Common myeloid progenitor, CD34-positive (primary cell): Measurements from ENCODE around the gene RAB5B.

Experiments
- CTCF ChIA-PET: fragments of 350-600 bp; sonication (Branson Sonifier 250); formaldehyde crosslinking; loops from one replicate; lab custom pipeline; 2021; ENCODE audit warnings: antibody characterized with exemption; lab: Charles Lee
- POLR2A ChIA-PET: fragments of 350-600 bp; sonication (Branson Sonifier 250); formaldehyde crosslinking; loops from one replicate; lab custom pipeline; 2021; ENCODE audit warnings: antibody characterized with exemption; lab: Charles Lee
- DNase-seq, 3 donors: peaks; one replicate each; pipeline versions ENCODE4 v3.0.0 to v3.0.0-alpha.2; 2013
- H3K27ac ChIP-seq, 2 experiments: 1 replicate in 1 of 2; 2 replicates in 1 of 2; pipeline ENCODE4 v1.7.0; 2013; ENCODE audit warnings: inconsistent platforms in 2 of 2, low read length in 2 of 2, mild to moderate bottlenecking in 2 of 2, low read depth in 1 of 2, moderate library complexity in 1 of 2; ENCODE audit not compliant: severe bottlenecking in 2 of 2, insufficient read depth in 1 of 2, poor library complexity in 1 of 2
- H3K27me3 ChIP-seq, 5 experiments: replicated peaks in 2 of 5; 1 replicate in 3 of 5; 2 replicates in 2 of 5; pipeline versions ENCODE4 v1.6.1 to v1.7.0; 2013; ENCODE audit warnings: low read length in 4 of 5, mild to moderate bottlenecking in 2 of 5, moderate library complexity in 2 of 5, inconsistent platforms in 1 of 5; ENCODE audit not compliant: insufficient read depth in 5 of 5, control insufficient read depth in 4 of 5
- H3K36me3 ChIP-seq, 4 experiments: 1 replicate in 2 of 4; 2 replicates in 2 of 4; pipeline versions ENCODE4 v1.6.1 to v1.7.0; 2013; ENCODE audit warnings: low read length in 3 of 4, control low read depth in 1 of 4, mild to moderate bottlenecking in 1 of 4; ENCODE audit not compliant: control insufficient read depth in 4 of 4, insufficient read depth in 4 of 4
- H3K4me1 ChIP-seq, 4 experiments: 1 replicate in 3 of 4; 2 replicates in 1 of 4; pipeline versions ENCODE4 v1.6.1 to v1.7.1; 2013; ENCODE audit warnings: low read length in 3 of 4, mild to moderate bottlenecking in 3 of 4, control low read depth in 1 of 4, inconsistent platforms in 1 of 4, moderate library complexity in 1 of 4; ENCODE audit not compliant: control insufficient read depth in 4 of 4, insufficient read depth in 4 of 4; ENCODE audit errors: control extremely low read depth in 1 of 4
- H3K4me3 ChIP-seq, 7 experiments: 1 replicate in 4 of 7; 2 replicates in 3 of 7; pipeline versions ENCODE4 v1.5.1 to v1.7.0; 2013; ENCODE audit warnings: mild to moderate bottlenecking in 7 of 7, low read length in 6 of 7, moderate library complexity in 6 of 7, inconsistent platforms in 2 of 7, low read depth in 2 of 7, control low read depth in 1 of 7; ENCODE audit not compliant: insufficient read depth in 4 of 7, control insufficient read depth in 1 of 7; ENCODE audit errors: extremely low read depth in 1 of 7
- H3K9me3 ChIP-seq, 5 experiments: 1 replicate in 4 of 5; 2 replicates in 1 of 5; pipeline versions ENCODE4 v1.6.1 to v1.7.1; 2013; ENCODE audit warnings: low read length in 4 of 5, mild to moderate bottlenecking in 2 of 5, inconsistent platforms in 1 of 5, low read depth in 1 of 5, moderate library complexity in 1 of 5; ENCODE audit not compliant: control insufficient read depth in 4 of 5, insufficient read depth in 2 of 5; ENCODE audit errors: control extremely low read depth in 1 of 5
- WGBS: methylation state at CpG from one replicate; pipeline ENCODE4 v1.1.5; 2013; ENCODE audit not compliant: insufficient coverage; 5-methylcytosine and 5-hydroxymethylcytosine counted together

RAB5B gene

DNA sequence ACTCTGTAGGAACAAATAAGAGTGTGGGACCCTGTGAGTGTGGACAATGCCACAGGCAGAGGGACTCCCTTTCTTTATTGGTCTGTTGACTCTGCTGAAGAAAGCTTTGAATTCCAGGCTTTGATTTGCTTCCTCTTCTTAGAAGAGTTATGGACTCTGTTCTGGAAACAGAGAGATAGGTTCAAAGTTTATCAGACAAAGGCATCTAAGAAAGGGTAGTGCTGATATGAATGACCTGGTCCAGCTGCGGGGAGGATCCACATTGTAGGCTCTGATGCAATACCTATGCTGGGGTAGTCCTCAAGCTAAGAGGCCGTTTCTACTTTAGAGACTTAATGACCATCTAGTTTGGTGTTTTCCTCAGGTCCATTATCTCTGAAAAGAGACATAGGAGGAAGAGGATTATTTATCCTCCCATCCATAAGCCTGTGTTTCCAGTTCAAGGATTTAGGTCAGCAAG, 36.3 kb downstream of the RAB5B start:
- H3K9me3 ChIP-seq: no peaks in the 10 kb centered on the region
- WGBS: 81% methylated on average over 2 of the region's 2 CpGs
- no peaks in the 10 kb centered on the region for H3K36me3 ChIP-seq
- no peak overlapping the region for H3K4me3 ChIP-seq
- no peak for DNase-seq
- peaks cover 5 to 22% (median 15%) of the 10 kb centered on the region in 4 experiments for H3K4me1 ChIP-seq
- CTCF ChIA-PET: interaction anchor here (1.3 to 5.8 kb wide), 5 partner anchors 13 to 37 kb away, joined by 3 to 45 read pairs (median 12); partner anchors contain the start of gene SUOX
- no peak overlapping the region for H3K27ac ChIP-seq
- H3K27me3 ChIP-seq: no peaks in the 10 kb centered on the region
- POLR2A ChIA-PET: no interaction called here

DNA sequence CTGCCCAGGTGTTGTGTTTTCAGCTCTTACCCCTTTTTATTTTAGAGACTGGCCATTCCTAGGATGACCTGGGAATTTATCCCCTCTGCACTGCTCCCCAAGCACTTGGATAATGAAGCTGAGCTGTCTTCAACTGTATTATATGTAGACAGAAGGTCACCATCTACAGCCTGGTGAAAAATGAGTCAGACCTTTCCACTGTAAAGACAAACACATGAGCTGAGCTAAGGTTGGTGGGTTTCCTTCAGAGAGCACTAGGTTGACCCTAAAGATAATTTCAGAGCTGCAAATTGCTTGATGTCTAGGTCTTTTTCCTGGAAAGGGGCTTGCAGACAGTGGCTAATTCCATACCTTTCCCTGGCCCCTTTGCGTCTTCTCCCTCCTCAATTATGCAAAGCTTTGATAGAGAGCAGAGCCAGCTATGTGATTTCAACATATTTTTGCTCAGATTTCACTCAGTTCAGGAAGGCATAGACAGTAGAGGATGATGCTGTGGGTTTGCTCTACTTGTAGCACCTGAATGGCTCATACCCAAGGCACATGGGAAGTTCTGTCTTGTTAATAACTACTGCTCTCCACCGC, 37.7 kb downstream of the RAB5B start:
- POLR2A ChIA-PET: interaction anchor here (0.6 kb wide), 1 partner anchor 29 kb away, joined by 8 read pairs; no protein-coding TSS in a partner anchor
- no peak overlapping the region for H3K27ac ChIP-seq
- WGBS: no CpG with 5 or more reads among the region's 2 CpGs

DNA sequence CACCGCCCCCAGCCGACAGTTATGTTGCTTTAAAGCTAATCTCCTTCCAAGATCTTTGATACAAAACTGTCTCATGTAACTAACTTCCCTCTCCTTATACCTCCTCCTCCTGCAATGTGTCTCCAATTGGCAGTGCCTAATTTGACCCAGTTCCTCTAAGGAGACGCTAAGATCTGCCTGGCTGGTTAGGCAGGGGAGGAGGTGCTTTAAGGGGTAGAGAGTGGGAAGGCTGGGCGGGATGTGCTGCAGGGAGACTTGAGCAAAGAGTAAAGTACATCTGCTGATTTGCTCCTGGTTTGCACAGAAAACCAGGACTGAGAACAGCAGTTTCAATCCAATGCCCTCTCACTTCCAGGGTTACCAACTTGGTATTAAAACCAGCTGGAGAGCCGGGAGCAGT, 39.6 kb downstream of the RAB5B start:
- 93% methylated on average over 3 of the region's 5 CpGs for WGBS
- H3K9me3 ChIP-seq: no peaks in the 10 kb centered on the region
- H3K27ac ChIP-seq: no peak overlapping the region
- no peaks in the 10 kb centered on the region for H3K27me3 ChIP-seq
- H3K36me3 ChIP-seq: peaks cover 0 to 5% (median under 1%) of the 10 kb centered on the region in 4 experiments
- DNase-seq: no peak
- POLR2A ChIA-PET: no interaction called here
- H3K4me1 ChIP-seq: peaks cover 0 to under 1% (median 0%) of the 10 kb centered on the region in 4 experiments
- no peak overlapping the region for H3K4me3 ChIP-seq
- CTCF ChIA-PET: interaction anchor here (1.0 to 5.8 kb wide), 7 partner anchors 8 to 275 kb away, joined by 3 to 45 read pairs (median 4); partner anchors contain the start of gene SUOX

More for the DNA sequence above, 37.7 kb downstream of the RAB5B start:
- no peak overlapping the region for H3K4me3 ChIP-seq
- H3K36me3 ChIP-seq: no peaks in the 10 kb centered on the region
- no peaks in the 10 kb centered on the region for H3K27me3 ChIP-seq
- CTCF ChIA-PET: interaction anchor here (1.3 to 5.8 kb wide), 4 partner anchors 14 to 48 kb away, joined by 3 to 45 read pairs (median 16); partner anchors contain the start of gene SUOX
- no peaks in the 10 kb centered on the region for H3K9me3 ChIP-seq
- DNase-seq: no peak
- H3K4me1 ChIP-seq: peaks cover 5 to 11% (median 9%) of the 10 kb centered on the region in 4 experiments

DNA sequence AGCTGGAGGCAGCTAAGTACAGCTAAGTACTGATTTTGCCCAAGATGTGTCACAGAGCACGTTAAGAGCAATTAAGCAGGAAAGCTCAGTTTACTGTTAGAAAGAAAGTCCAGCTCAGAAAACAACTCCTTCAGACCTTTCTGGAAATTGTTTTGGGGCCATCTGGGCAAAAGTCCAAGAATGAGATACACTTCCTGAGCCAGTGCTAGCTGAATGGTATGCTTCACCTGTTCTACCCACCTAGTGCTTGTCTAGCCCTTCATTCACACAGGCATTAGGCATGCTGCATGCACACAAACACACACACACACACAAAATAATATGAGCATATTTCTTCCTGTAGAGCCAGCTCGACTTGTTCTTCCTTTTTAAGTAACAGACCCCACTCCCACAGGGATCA, 40.3 kb downstream of the RAB5B start:
- no peak overlapping the region for H3K4me3 ChIP-seq
- H3K4me1 ChIP-seq: no peaks in the 10 kb centered on the region
- ChIA-PET CTCF (interaction anchor here (1.2 to 5.8 kb wide), 4 partner anchors 8 to 17 kb away, joined by 4 to 45 read pairs (median 10); partner anchors contain the start of gene SUOX), POLR2A (no interaction called here)
- no peaks in the 10 kb centered on the region for H3K27me3 ChIP-seq
- peaks cover 0 to 5% (median under 1%) of the 10 kb centered on the region in 4 experiments for H3K36me3 ChIP-seq
- WGBS: 60% methylated on average over 2 of the region's 2 CpGs
- no peak for DNase-seq
- H3K27ac ChIP-seq: no peak overlapping the region
- no peaks in the 10 kb centered on the region for H3K9me3 ChIP-seq

DNA sequence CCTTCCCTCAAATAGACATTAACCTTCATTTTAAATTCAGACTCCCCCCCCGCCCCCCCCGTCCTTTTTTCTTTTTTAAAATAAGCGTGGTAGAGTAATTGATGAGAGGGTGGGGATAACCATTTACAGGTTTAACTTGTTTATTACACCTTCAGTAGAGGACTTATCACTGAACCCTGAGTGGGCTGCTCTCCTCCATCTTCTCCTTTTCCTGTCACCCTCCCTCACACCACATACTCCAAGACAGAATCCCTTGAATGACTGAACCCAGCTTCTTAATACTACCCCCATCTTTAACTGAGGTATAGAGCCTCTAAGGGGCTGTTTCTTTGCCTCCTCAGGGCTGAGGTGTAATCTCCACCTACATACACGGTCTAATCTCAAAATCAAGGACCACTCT, 43.3 kb downstream of the RAB5B start:
- H3K27ac ChIP-seq: no peak overlapping the region
- no CpG with 5 or more reads among the region's 4 CpGs for WGBS
- H3K4me3 ChIP-seq: no peak overlapping the region
- ChIA-PET CTCF (interaction anchor here (14.1 kb wide), 1 partner anchor 21 kb away, joined by 290 read pairs; the partner anchor contains the start of gene SUOX), POLR2A (no interaction called here)
- peaks cover 0 to 8% (median under 1%) of the 10 kb centered on the region in 4 experiments for H3K36me3 ChIP-seq
- no peaks in the 10 kb centered on the region for H3K9me3 ChIP-seq
- no peaks in the 10 kb centered on the region for H3K27me3 ChIP-seq
- H3K4me1 ChIP-seq: peaks cover 11 to 26% (median 24%) of the 10 kb centered on the region in 4 experiments
- DNase-seq: no peak

DNA sequence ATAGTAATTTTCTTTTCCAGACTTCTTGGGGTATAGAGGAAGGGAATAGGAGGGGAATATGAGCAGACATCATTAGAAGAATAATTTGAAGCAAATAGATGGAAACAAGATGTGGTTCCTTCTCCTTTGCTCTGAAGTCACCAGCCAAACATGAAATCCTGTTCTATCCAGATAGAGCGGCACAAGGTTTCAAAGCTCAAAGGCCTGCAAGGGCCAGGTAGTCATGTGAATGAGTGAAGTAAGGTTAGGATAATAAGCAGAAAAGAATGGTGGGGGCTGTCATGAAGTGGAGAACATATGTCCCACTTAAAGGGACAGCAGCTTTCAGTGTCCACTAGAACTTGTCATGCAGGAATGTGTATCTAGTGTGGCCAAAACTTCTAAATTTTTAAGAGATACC, 44.5 kb downstream of the RAB5B start:
- ChIA-PET POLR2A (no interaction called here), CTCF (interaction anchor here (1.1 to 14.1 kb wide), 3 partner anchors 11 to 22 kb away, joined by 3 to 290 read pairs (median 23); partner anchors contain the start of gene SUOX)
- no CpG with 5 or more reads among the region's 1 CpG for WGBS

More for the DNA sequence above, 44.5 kb downstream of the RAB5B start:
- peaks cover 13 to 31% (median 29%) of the 10 kb centered on the region in 4 experiments for H3K4me1 ChIP-seq
- H3K36me3 ChIP-seq: peaks cover 0 to 8% (median under 1%) of the 10 kb centered on the region in 4 experiments
- no peaks in the 10 kb centered on the region for H3K27me3 ChIP-seq
- DNase-seq: no peak
- no peaks in the 10 kb centered on the region for H3K9me3 ChIP-seq
- H3K4me3 ChIP-seq: no peak overlapping the region
- no peak overlapping the region for H3K27ac ChIP-seq
